ENCODE data around the gene ZMAT1. TPM values are rescaled to one million over a fixed set of nuclear protein-coding genes. Genes with fewer than 3 reads are reported as not detected.

The ZMAT1 gene
- total RNA-seq, 2 experiments from 2014 or later, result 12.9 to 14.4 TPM

Other genes starting within 250 kb of the ZMAT1 start
- gene TCEAL2, start 193.7 kb upstream of the ZMAT1 start, total RNA-seq, result under 1 TPM in 1 of 2 experiments, not detected in 1; 0.31 TPM
- gene TCEAL6, start 210.5 kb upstream of the ZMAT1 start, total RNA-seq, result not detected
- 1 to 10 TPM; 2.6 to 4.3 TPM for gene BEX5, start 223.9 kb upstream of the ZMAT1 start, total RNA-seq

Data from activated naive CD8-positive, alpha-beta T cell treated with anti-CD3 and anti-CD28 coated beads, Interleukin-2, amount 10 ng/mL, durations not matched to agents 7 days and 5 days (primary cell).